PFSK-1 (cell line): Measurements from ENCODE around the gene EML4.

Experiments used
- POLR2AphosphoS5 ChIP-seq: IDR thresholded peaks from 2 replicates; pipeline ENCODE4 v1.6.1; 2012; ENCODE audit warnings: low read depth, mild to moderate bottlenecking, control low read depth, low read length, moderate library complexity
- REST ChIP-seq, 2 experiments: IDR thresholded peaks; 2 replicates each; pipeline versions ENCODE4 v1.6.1 to v1.8.0; 2011 to 2012; ENCODE audit warnings: low read depth in 2 of 2, low read length in 2 of 2, control low read depth in 1 of 2, inconsistent platforms in 1 of 2, mild to moderate bottlenecking in 1 of 2, moderate library complexity in 1 of 2; ENCODE audit not compliant: insufficient read depth in 1 of 2
- SIN3A ChIP-seq: IDR thresholded peaks from 2 replicates; pipeline ENCODE4 v1.6.1; 2012; ENCODE audit warnings: mild to moderate bottlenecking, low read length, moderate library complexity, borderline replicate concordance; ENCODE audit not compliant: insufficient read depth
- TAF1 ChIP-seq: IDR thresholded peaks from 2 replicates; pipeline ENCODE4 v1.6.1; 2012; ENCODE audit warnings: low read length, control low read depth, borderline replicate concordance; ENCODE audit not compliant: insufficient read depth

- no peak for TF ChIP-seq REST (IDR thresholded peaks at IDR 0.05; ENCODE audit: insufficient read depth in 1 of 2, low read depth in 2 of 2, low read length in 2 of 2)
- TF ChIP-seq POLR2AphosphoS5 = no peak
- TF ChIP-seq SIN3A = no peak
- no peak for TF ChIP-seq TAF1
Measured at GRCh38 chr2:42216694-42217093, 47.5 kb downstream of the EML4 start.
